Measurements from ENCODE around the gene CCDC149. TPM values are rescaled to one million over a fixed set of nuclear protein-coding genes. Genes with fewer than 3 reads are reported as not detected.

The CCDC149 gene
- total RNA-seq, 1 donor = 8.6 TPM

- DNase-seq (ENCODE audit: low read depth) = no peak
- TF ChIP-seq, protein P1, sequence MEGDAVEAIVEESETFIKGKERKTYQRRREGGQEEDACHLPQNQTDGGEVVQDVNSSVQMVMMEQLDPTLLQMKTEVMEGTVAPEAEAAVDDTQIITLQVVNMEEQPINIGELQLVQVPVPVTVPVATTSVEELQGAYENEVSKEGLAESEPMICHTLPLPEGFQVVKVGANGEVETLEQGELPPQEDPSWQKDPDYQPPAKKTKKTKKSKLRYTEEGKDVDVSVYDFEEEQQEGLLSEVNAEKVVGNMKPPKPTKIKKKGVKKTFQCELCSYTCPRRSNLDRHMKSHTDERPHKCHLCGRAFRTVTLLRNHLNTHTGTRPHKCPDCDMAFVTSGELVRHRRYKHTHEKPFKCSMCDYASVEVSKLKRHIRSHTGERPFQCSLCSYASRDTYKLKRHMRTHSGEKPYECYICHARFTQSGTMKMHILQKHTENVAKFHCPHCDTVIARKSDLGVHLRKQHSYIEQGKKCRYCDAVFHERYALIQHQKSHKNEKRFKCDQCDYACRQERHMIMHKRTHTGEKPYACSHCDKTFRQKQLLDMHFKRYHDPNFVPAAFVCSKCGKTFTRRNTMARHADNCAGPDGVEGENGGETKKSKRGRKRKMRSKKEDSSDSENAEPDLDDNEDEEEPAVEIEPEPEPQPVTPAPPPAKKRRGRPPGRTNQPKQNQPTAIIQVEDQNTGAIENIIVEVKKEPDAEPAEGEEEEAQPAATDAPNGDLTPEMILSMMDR (IDR thresholded peaks at IDR 0.05; ENCODE audit: insufficient read depth, low read depth, low read length) = no peak
- H3K4me3 ChIP-seq (ENCODE audit: low read depth, low read length) = no peak overlapping the region
These were observed 24.9 kb downstream of the CCDC149 start for GRCh38 chr4:24887881-24888430.

DNA sequence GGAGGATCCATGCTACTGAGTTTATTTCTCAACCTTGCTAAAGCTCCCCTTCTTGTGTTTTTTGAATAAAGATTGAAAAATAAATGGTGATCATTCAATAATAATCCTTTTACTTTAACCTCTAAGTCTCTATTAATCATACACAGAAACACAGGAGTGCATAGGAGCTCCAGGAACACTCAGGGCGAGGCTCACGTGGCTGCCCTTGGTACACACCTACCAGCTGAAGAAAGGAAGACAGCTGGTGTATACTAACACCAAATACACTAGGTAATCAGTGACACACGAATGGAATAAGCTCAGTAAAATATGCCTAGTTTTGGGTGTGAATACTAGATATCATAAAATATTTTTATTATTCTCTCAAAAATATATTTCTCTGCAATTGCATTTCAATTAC lies 26.2 kb downstream of the CCDC149 start:
- no peak for DNase-seq (ENCODE audit: low read depth)
- TF ChIP-seq, protein P1 (IDR thresholded peaks at IDR 0.05; ENCODE audit: insufficient read depth, low read depth, low read length) = no peak
- no peak overlapping the region for H3K4me3 ChIP-seq (ENCODE audit: low read depth, low read length)

DNA sequence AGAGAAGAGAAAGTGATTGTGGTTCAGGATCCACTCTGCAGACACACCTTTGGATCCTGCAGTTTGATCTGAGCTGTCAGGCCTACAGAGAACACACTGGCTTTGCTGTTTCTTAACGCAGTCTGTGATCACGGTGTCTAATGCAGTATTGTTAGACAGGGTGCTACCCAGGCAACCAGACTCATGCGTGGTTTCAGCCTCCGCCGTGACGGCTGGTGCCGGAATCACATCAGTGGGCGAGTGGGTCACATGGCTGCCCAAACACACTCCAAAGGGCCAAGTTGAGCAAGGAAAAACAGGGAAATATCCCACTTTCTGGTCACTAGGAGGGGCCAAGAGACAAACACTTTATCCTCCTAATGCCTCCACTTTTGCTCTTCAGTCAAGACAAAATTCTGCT lies 27.5 kb downstream of the CCDC149 start:
- TF ChIP-seq, protein P1 (IDR thresholded peaks at IDR 0.05; ENCODE audit: insufficient read depth, low read depth, low read length) = no peak
- no peak for DNase-seq (ENCODE audit: low read depth)
- no peak overlapping the region for H3K4me3 ChIP-seq (ENCODE audit: low read depth, low read length)

- TF ChIP-seq, protein P1 (IDR thresholded peaks at IDR 0.05; ENCODE audit: insufficient read depth, low read depth, low read length) = no peak
- no peak overlapping the region for H3K4me3 ChIP-seq (ENCODE audit: low read depth, low read length)
- DNase-seq (ENCODE audit: low read depth) = no peak
These were observed 27.9 kb downstream of the CCDC149 start for GRCh38 chr4:24884902-24885301.

GRCh38 chr4:24881508-24882196 lies 31.2 kb downstream of the CCDC149 start:
- TF ChIP-seq, protein P1 (IDR thresholded peaks at IDR 0.05; ENCODE audit: insufficient read depth, low read depth, low read length) = no peak
- no peak overlapping the region for H3K4me3 ChIP-seq (ENCODE audit: low read depth, low read length)
- no peak for DNase-seq (ENCODE audit: low read depth)

DNA sequence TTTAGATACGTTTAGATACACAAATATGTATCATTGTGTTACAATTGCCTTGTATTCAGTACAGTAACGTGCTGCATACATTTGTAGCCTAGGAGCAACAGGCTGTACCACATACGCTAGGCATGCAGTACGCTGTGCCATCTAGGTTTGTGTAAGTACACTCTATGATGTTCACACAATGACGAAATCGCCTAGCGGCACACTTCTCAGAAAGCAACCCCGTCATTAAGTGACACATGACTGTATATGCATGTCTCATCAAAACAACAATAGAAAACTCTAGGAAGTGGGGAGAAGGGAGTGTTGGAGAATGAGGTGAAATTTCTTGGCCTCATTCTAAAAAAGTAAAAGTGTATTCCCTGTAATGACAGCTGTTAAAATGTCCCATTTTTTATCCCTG lies 32.7 kb downstream of the CCDC149 start:
- no peak for DNase-seq (ENCODE audit: low read depth)
- H3K4me3 ChIP-seq (ENCODE audit: low read depth, low read length) = no peak overlapping the region
- TF ChIP-seq, protein P1 (IDR thresholded peaks at IDR 0.05; ENCODE audit: insufficient read depth, low read depth, low read length) = no peak

DNA sequence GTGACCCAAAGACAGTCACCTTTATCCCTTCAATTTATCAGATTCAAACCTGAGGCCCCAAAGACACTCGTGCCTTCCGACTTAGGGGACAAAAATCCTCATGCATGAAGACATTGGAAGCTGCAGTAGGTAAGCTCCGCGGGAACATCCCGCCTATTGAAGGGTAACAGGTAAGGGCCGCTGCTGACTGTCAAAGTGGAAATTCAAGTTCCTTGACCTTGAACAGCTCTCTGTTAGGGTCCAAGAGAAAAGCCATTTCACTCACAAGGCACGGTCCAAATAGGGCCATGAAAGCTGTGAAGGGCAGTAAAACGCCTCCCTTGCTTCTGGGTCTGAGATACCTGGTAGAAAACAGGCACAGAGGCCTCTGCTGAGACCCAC lies 34.2 kb downstream of the CCDC149 start:
- TF ChIP-seq, protein P1 (IDR thresholded peaks at IDR 0.05; ENCODE audit: insufficient read depth, low read depth, low read length) = no peak
- H3K4me3 ChIP-seq (ENCODE audit: low read depth, low read length) = no peak overlapping the region
- DNase-seq (ENCODE audit: low read depth) = no peak

All from fibroblast of villous mesenchyme (primary cell).